Activated CD8-positive, alpha-beta memory T cell treated with anti-CD3 and anti-CD28 coated beads for 36 hours (primary cell): ENCODE measurements around the gene HHAT. TPM values are rescaled to one million over a fixed set of nuclear protein-coding genes. Genes with fewer than 3 reads are reported as not detected.

Experiments used
- CTCF ChIA-PET: fragments of 350-600 bp; sonication (Branson Sonifier 250); formaldehyde crosslinking; loops from one replicate; lab custom pipeline; 2021; ENCODE audit warnings: antibody characterized with exemption; lab: Charles Lee
- POLR2A ChIA-PET: fragments of 350-600 bp; sonication (Branson Sonifier 250); formaldehyde crosslinking; loops from one replicate; lab custom pipeline; 2021; ENCODE audit warnings: antibody characterized with exemption; lab: Charles Lee
- total RNA-seq, 2 experiments: library from RNA; stranded (reverse); gene quantifications; one replicate each; pipeline ENCODE4 v1.2.3, GENCODE V29; 2021

HHAT gene
- total RNA-seq, 2 experiments from 2014 or later = 0.82 to 1.5 TPM

DNA sequence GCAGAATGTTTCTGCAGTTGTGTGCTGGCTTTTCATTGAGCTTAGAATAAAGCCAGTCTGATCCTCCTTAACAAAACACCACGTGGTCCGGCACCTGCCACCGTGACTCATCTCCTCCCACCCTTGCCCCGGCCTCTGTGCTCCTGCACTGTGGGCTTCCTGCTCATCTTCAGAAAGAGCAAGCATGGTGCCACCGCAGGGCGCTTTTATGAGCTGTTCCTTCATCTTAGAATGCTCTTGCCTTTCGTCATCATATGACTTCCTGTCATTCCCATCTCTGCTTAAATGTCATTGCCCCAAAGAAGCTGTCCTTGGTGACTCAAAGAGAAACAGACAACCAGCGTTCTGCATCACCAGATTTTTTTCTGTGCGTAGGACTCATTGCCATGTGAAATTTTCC is 117.8 kb downstream of the HHAT start:
- CTCF ChIA-PET = interaction anchor here (1.0 to 3.3 kb wide), 3 partner anchors 52 to 688 kb away, joined by 3 to 17 read pairs (median 4); partner anchors contain the start of gene KCNH1
- POLR2A ChIA-PET = interaction anchor here (0.6 kb wide), 1 partner anchor 72 kb away, joined by 9 read pairs; no protein-coding TSS in a partner anchor

DNA sequence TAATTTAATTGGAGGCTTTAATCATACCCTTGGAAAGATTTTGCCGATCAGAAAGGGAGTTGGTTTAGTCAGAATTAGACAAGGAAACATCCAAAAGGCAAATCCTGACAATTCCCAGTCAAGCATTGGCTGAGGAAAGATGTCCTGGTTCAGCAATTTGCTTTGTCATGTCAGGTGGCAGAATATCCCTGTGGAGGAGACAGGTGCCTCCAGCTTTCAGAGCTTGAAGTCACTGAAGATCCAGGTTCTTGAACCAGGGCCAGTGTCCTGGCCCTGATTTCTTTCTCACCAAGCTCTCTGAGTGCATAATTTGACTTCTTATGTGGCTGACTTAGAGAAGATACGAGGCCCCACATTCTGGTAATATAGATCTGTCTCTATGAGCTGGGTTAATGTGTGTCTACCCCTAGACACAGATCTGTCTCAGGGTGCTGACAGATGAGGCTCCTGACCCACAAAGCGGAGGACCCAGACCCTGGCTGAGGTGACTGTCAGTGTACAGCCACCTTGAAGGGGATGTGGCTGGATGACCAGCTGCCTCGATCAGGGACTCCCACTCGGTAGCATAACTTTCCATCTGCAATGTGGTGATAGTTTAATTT is 118.9 kb downstream of the HHAT start:
- ChIA-PET CTCF (interaction anchor here (1.2 to 3.3 kb wide), 6 partner anchors 9 to 687 kb away, joined by 3 to 17 read pairs (median 5); partner anchors contain the start of gene KCNH1), POLR2A (no interaction called here)

- POLR2A ChIA-PET = no interaction called here
- CTCF ChIA-PET = interaction anchor here (1.2 to 3.3 kb wide), 6 partner anchors 8 to 686 kb away, joined by 3 to 17 read pairs (median 5); partner anchors contain the start of gene KCNH1
These were observed 119.7 kb downstream of the HHAT start for GRCh38 chr1:210448297-210448892.

DNA sequence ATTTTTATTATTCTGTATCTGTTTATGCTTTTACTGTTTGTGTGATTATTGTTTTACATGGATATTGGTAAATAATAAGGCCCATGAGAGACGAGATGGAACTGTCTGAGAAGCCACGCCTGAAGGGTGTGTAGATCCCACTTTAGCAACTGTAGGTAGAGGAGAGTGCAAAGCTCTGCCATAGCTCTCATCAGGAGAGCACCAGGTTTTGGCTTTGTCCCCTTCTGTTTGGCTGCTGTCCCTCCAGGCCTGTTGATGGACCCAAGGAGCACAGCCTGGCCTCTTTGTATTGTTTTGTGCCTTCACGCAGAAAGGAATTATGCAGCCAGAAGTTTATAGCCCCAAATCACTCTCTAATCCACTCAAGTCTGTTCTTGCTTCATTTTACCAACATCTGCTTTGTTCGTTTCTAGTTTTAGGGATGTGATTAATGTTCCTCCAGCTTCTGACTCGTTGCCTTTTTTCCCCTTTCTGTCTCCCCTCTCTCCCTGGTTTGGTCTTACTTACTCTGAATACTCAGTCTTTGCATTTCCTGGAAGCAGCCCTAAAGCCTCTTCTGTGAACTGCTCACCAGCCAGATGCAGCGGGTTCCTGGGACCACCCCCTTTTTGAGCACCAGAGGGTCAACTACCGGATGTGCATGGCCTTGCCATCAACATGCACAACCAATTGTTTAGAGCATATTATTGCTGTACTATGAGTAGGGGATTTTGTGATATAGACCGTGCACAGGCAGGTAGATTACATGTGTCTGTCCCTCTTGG is 127.3 kb downstream of the HHAT start:
- ChIA-PET POLR2A (no interaction called here), CTCF (interaction anchor here (1.4 kb wide), 1 partner anchor 8 kb away, joined by 4 read pairs; no protein-coding TSS in a partner anchor)

GRCh38 chr1:210456731-210457255 is 128.1 kb downstream of the HHAT start:
- ChIA-PET CTCF (interaction anchor here (1.4 kb wide), 1 partner anchor 9 kb away, joined by 4 read pairs; no protein-coding TSS in a partner anchor), POLR2A (no interaction called here)

DNA sequence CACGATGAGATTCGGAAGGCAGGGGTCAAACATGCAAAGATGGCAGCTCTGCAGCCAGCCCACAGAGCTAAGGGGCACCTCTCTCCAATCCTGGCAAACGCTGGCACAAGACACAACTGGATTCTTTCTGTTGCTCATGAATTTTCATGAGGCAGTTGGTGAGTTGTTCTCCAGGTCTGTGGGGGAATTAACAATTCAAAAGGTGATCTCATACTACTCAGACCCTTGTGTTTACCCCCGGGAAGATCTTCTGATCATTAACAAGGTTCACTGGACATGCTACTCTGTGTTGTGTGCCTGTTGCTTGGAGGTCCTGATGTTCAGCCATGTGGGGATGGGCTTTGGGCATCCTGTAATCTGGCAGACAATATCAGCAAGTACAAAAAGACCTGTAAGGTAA is 128.9 kb downstream of the HHAT start:
- ChIA-PET CTCF (interaction anchor here (1.4 kb wide), 1 partner anchor 9 kb away, joined by 4 read pairs; no protein-coding TSS in a partner anchor), POLR2A (no interaction called here)

DNA sequence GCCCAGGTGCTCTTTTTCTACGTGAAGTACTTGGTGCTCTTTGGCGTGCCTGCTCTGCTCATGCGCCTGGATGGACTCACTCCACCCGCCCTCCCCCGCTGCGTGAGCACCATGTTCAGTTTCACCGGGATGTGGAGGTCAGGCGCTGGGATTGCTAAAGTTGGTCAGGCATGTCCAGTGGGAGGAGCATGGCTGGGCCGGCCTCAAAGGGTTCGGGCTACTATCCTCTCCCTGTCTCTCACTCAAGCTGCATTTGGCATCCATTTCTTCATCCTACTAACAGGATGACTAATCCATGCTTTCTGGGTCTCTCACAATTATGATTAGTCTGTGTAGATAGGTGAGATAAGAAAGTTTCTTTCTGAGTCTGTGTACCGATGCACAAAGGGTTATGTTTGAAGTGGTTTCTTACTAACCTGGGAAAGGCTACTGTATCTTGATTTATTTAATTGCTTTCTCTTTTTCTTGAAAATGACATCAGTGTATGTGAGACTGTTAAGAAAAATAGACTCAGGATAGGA is 135.9 kb downstream of the HHAT start:
- ChIA-PET POLR2A (no interaction called here), CTCF (no interaction called here)

GRCh38 chr1:210465150-210465549 is 136.4 kb downstream of the HHAT start:
- ChIA-PET CTCF (no interaction called here), POLR2A (no interaction called here)

DNA sequence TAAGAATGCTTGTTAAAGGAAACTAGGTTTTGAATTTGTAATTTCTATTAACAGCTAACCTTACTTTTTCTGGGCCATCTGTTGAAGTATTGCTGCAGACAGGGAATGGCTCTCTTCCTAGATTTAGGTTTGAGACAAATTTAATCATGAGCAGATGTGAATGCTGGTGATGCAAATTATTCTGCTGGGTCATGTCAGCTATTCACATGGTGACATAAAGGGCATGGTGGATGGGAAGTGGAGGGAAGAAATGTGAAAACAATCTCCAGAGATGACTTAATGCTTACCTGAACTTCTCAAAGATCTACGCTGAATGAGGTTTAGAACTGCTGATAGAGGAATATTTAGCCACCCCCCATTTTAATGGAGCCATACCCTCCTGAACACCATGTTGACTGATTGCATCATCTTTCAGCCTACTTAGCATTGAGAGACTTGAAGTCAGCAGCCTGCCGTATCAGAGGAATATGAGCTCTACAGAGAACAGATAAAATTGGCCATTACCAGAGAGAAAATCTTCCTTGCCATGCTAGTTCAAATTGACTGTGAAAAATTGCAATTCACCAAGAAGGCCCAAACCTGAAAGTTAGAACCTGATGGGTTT is 138.8 kb downstream of the HHAT start:
- ChIA-PET POLR2A (no interaction called here), CTCF (interaction anchor here (1.4 kb wide), 1 partner anchor 61 kb away, joined by 3 read pairs; no protein-coding TSS in a partner anchor)

GRCh38 chr1:210469441-210469840 is 140.7 kb downstream of the HHAT start:
- ChIA-PET POLR2A (no interaction called here), CTCF (no interaction called here)

GRCh38 chr1:210475321-210475720 is 146.6 kb downstream of the HHAT start:
- CTCF ChIA-PET = no interaction called here
- POLR2A ChIA-PET = no interaction called here

- ChIA-PET POLR2A (no interaction called here), CTCF (no interaction called here)
These were observed 147.1 kb downstream of the HHAT start for GRCh38 chr1:210475806-210476205.

DNA sequence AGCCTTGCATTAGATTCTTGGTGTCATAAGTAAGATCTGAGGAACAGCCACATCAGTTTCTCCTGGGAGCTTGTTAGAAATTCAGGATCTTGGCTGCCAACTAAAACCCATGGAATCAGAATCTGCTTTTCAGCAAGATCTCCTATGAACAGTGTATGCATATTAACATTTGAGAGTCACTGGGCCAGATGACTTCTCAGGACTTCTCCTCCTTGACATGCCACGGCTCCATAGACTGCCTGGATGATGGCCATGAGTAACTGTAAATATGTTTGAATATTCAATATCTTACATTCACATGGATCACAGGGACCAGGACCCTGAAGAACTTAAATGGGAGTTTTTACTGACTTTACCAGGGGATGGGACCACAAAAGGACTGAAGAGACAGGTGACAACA is 148.0 kb downstream of the HHAT start:
- ChIA-PET POLR2A (no interaction called here), CTCF (no interaction called here)

DNA sequence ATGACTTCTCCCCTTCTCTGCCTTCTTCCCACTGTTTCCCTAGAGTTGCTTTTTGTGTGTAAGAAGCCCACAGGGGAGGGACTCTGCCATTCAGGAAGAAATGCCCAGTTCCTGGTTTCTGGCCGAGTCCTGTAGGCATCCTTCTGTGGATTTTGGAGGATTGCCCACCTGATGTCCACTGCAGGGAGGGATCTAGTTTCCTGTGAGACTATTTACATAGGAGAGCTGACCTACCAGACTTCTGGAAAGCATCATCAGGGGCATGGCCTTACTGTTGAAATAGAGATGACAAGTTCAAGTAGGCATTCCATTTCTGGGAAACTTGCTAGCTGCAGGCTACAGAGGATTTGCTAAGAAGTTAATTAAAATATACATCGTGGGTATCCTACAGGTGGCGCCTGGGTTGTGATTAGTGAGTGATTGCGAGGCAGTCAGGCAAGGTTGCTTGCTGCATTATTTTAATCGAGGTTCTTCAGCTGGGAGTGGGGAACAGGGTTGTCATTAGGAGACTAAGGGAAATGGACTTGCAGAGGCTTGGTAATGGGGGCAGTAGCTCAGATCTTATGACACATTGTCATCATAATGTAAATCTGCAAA is 148.7 kb downstream of the HHAT start:
- POLR2A ChIA-PET = no interaction called here
- CTCF ChIA-PET = no interaction called here

DNA sequence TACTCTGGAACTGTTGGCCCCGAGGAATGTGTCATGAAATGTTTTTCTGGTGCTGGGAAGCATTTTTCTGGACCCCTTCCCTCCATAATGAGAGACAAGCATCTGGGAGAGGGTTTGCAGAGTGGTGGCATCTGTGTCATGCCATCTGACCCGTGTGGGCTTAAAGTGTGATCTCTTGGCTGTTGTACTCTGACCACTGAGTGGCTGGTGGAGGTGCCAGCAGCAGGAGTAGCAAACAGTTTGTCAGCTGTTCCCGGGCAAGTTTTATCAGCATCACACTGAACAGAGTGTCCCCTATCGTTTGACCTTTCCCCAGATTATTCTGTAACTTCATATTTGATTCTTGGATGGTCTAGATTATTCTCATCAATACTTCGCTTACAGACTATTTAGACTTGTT is 150.1 kb downstream of the HHAT start:
- ChIA-PET CTCF (no interaction called here), POLR2A (no interaction called here)

GRCh38 chr1:210482491-210482890 is 153.8 kb downstream of the HHAT start:
- POLR2A ChIA-PET = no interaction called here
- CTCF ChIA-PET = no interaction called here

DNA sequence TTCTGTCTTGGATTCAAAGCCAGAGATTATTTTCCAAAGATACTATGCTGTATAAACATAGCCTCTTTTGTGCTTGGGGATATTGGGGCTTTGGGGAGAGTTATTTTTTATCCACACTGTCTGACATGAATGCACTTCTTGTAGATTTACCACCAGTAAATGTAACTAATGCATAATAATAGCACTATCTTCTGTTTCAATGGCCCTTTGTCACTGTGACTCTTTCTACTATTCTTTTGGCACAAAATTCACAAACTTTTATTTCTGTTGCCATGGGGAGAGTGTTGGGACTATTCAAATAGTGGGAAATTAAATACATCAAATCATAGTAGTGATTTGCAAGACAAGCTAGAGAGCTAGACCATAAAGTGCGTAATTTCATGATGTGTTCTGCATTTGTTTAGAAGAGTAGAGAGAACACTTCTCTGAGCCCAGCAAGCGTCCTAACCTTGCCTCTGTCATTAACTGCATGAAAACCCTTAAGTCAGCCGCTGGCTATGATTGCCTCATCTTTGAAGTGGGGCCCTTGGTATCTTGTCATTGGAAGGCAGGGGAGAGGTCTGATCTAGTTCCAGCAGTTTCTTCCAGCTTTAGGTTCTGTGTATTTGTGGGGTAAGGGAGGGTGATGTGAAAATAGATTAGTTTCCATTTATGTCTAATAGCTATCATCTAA is 154.4 kb downstream of the HHAT start:
- POLR2A ChIA-PET = no interaction called here
- CTCF ChIA-PET = no interaction called here

DNA sequence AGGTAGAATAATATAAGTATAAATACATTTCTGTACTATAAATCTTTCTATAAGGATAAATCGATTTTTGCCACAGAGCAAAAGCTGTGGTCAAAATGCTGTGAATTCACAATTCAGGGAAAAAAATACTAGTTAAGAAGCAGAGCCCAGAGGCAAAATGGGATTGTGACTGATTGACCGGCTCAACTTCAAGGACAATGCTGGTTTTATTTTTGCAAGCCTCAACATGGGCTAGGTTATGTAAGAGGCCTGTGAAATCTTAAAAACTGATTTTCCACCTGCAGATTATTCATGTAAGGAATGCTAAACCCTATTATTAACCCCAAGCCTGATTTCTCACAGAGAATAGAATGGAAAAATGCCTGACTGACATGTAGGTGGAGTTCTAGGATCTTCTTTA is 155.1 kb downstream of the HHAT start:
- POLR2A ChIA-PET = no interaction called here
- CTCF ChIA-PET = no interaction called here
